Measurements from ENCODE around the gene DLG2. TPM values are rescaled to one million over a fixed set of nuclear protein-coding genes. Genes with fewer than 3 reads are reported as not detected.

DLG2 gene
- total and polyA plus RNA-seq, 2 donors (not counting 3 experiments of a cell fraction or from before 2014, with no cell fraction given), result 0.15 to 1.1 TPM

DNA sequence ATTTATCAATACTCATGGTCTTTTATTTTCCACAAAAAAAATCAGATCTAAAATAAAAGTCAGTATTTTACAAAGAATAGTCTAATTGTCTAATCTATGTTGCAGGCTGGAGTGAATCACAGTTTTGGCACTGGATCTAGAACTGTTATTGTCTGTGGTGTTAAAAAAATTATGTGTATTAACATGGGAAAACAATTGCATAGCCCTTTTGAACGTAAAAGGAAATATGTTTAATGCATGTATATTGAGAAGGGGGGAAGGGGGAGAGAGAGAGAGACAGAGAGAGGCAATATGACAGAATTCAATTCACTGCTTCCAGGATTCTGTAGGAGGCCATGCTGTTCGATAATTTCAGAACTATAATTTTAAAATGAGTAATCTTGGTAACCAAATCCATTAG lies 2016.1 kb downstream of the DLG2 start:
- Histone ChIP-seq H3K79me2 (ENCODE audit: control insufficient read depth, insufficient read depth, low read length) (no peaks in the 10 kb centered on the region), H3K9ac (replicated peaks; ENCODE audit: extremely low read depth, insufficient read depth, low read length) (no peak overlapping the region), H3K27me3 (ENCODE audit: control insufficient read depth in 2 of 2, insufficient read depth in 2 of 2, low read length in 2 of 2) (no peaks in the 10 kb centered on the region), H3K9me3 (replicated peaks; ENCODE audit: control insufficient read depth, insufficient read depth, low read length) (no peaks in the 10 kb centered on the region), H3K9me1 (replicated peaks; ENCODE audit: control insufficient read depth, extremely low read depth, insufficient read depth, low read length) (no peaks in the 10 kb centered on the region), H3K4me3 (replicated peaks in 1 of 3; ENCODE audit: insufficient read depth in 1 of 3, low read depth in 1 of 3, low read length in 3 of 3) (no peak overlapping the region), H3K36me3 (ENCODE audit: control insufficient read depth in 2 of 2, extremely low read depth in 1 of 2, insufficient read depth in 2 of 2, low read length in 2 of 2) (no peaks in the 10 kb centered on the region), H3K27ac (ENCODE audit: insufficient read depth, low read depth, low read length) (no peak overlapping the region), H2AFZ (ENCODE audit: low read depth, low read length) (no peak overlapping the region), H3K4me1 (ENCODE audit: control insufficient read depth, extremely low read depth, insufficient read depth, low read length) (no peaks in the 10 kb centered on the region), H3K4me2 (ENCODE audit: insufficient read depth, low read length) (no peak overlapping the region), H4K20me1 (replicated peaks; ENCODE audit: control insufficient read depth, extremely low read depth, insufficient read depth, low read length) (no peaks in the 10 kb centered on the region)
- POLR2A ChIA-PET, result no interaction called here
- TF ChIP-seq POLR2A (IDR thresholded peaks at IDR 0.05; ENCODE audit: low read depth, low read length), result no peak
- no peak for TF ChIP-seq JUN (IDR thresholded peaks at IDR 0.05; ENCODE audit: borderline replicate concordance, insufficient read depth, insufficient read length, low read depth)
- TF ChIP-seq EZH2 (IDR thresholded peaks at IDR 0.05; ENCODE audit: borderline replicate concordance, low read depth, low read length, severe bottlenecking), result no peak
- TF ChIP-seq, protein P1, sequence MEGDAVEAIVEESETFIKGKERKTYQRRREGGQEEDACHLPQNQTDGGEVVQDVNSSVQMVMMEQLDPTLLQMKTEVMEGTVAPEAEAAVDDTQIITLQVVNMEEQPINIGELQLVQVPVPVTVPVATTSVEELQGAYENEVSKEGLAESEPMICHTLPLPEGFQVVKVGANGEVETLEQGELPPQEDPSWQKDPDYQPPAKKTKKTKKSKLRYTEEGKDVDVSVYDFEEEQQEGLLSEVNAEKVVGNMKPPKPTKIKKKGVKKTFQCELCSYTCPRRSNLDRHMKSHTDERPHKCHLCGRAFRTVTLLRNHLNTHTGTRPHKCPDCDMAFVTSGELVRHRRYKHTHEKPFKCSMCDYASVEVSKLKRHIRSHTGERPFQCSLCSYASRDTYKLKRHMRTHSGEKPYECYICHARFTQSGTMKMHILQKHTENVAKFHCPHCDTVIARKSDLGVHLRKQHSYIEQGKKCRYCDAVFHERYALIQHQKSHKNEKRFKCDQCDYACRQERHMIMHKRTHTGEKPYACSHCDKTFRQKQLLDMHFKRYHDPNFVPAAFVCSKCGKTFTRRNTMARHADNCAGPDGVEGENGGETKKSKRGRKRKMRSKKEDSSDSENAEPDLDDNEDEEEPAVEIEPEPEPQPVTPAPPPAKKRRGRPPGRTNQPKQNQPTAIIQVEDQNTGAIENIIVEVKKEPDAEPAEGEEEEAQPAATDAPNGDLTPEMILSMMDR (IDR thresholded peaks at IDR 0.05; ENCODE audit: extremely low read depth in 1 of 2, insufficient read depth in 1 of 2, low read depth in 1 of 2, low read length in 2 of 2), result no peak
- TF ChIP-seq, protein P2, sequence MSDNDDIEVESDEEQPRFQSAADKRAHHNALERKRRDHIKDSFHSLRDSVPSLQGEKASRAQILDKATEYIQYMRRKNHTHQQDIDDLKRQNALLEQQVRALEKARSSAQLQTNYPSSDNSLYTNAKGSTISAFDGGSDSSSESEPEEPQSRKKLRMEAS (IDR thresholded peaks at IDR 0.05; ENCODE audit: insufficient read depth, insufficient read length), result no peak
- no peak for TF ChIP-seq MYC (IDR thresholded peaks at IDR 0.05; ENCODE audit: low read depth, low read length)
- no peak for TF ChIP-seq FOS (IDR thresholded peaks at IDR 0.05; ENCODE audit: borderline replicate concordance, insufficient read depth, low read length)
- TF ChIP-seq GATA2 (IDR thresholded peaks at IDR 0.05; ENCODE audit: insufficient read depth, insufficient read length, low read depth, low read length), result no peak
- TF ChIP-seq POLR2AphosphoS5 (IDR thresholded peaks at IDR 0.05; ENCODE audit: insufficient read depth, low read depth, low read length), result no peak
- CTCF ChIA-PET, result no interaction called here
- dilution Hi-C loops (cut with MboI; ENCODE audit: extremely low pct_ligation_motif_present, low sequenced_read_pairs), result no loop called here
- DNase-seq (ENCODE audit: low read depth, low spot score) (no peak), FAIRE-seq (no peak)
- intact Hi-C loops (cut with micrococcal nuclease), result no loop called here
- BruUV-seq (replicated peaks), result no TSS peak
